Nephron (organoid): ENCODE results near the gene ZSCAN2.

ENCODE experiments used
- H3K27ac Mint-ChIP-seq, 3 experiments: 2 replicates each; pipeline ENCODE4 v1.8.0; 2020; ENCODE audit warnings: mixed read lengths in 3 of 3, mild to moderate bottlenecking in 2 of 3, moderate library complexity in 1 of 3
- H3K27me3 Mint-ChIP-seq: 2 replicates; pipeline ENCODE4 v1.8.0; 2021; ENCODE audit warnings: low read depth, mild to moderate bottlenecking, moderate library complexity, mixed read lengths
- H3K36me3 Mint-ChIP-seq: 2 replicates; pipeline ENCODE4 v1.8.0; 2020; ENCODE audit warnings: low read depth, mixed read lengths
- H3K4me1 Mint-ChIP-seq: 2 replicates; pipeline ENCODE4 v1.8.0; 2020; ENCODE audit warnings: mixed read lengths
- H3K4me3 Mint-ChIP-seq, 3 experiments: 2 replicates each; pipeline ENCODE4 v1.8.0; 2020; ENCODE audit warnings: mild to moderate bottlenecking in 3 of 3, mixed read lengths in 3 of 3, moderate library complexity in 2 of 3
- H3K9me3 Mint-ChIP-seq: 2 replicates; pipeline ENCODE4 v1.8.0; 2020; ENCODE audit warnings: mixed read lengths
- TF ChIP-seq, protein P1 (sequence below), 3 experiments: fragments of 200-600 bp; sonication (generic); IDR thresholded peaks; one replicate each; pipeline ENCODE4 v1.5.0; 2021; ENCODE audit warnings: antibody characterized with exemption in 3 of 3; ENCODE audit not compliant: unreplicated experiment in 3 of 3

The ZSCAN2 gene

GRCh38 chr15:84656972-84657371, 56.2 kb downstream of the ZSCAN2 start:
- H3K9me3 Mint-ChIP-seq, result no peaks in the 10 kb centered on the region
- TF ChIP-seq, protein P1, sequence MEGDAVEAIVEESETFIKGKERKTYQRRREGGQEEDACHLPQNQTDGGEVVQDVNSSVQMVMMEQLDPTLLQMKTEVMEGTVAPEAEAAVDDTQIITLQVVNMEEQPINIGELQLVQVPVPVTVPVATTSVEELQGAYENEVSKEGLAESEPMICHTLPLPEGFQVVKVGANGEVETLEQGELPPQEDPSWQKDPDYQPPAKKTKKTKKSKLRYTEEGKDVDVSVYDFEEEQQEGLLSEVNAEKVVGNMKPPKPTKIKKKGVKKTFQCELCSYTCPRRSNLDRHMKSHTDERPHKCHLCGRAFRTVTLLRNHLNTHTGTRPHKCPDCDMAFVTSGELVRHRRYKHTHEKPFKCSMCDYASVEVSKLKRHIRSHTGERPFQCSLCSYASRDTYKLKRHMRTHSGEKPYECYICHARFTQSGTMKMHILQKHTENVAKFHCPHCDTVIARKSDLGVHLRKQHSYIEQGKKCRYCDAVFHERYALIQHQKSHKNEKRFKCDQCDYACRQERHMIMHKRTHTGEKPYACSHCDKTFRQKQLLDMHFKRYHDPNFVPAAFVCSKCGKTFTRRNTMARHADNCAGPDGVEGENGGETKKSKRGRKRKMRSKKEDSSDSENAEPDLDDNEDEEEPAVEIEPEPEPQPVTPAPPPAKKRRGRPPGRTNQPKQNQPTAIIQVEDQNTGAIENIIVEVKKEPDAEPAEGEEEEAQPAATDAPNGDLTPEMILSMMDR (IDR thresholded peaks at IDR 0.05; ENCODE audit: unreplicated experiment in 3 of 3), result no peak
- H3K27me3 Mint-ChIP-seq, result no peaks in the 10 kb centered on the region
- H3K27ac Mint-ChIP-seq, result no peak overlapping the region
- H3K4me1 Mint-ChIP-seq, result peaks cover 30% of the 10 kb centered on the region
- peaks cover 9% of the 10 kb centered on the region for H3K36me3 Mint-ChIP-seq
- peak overlapping the region; percentile 80 to 84 (median 83) for H3K4me3 Mint-ChIP-seq

DNA sequence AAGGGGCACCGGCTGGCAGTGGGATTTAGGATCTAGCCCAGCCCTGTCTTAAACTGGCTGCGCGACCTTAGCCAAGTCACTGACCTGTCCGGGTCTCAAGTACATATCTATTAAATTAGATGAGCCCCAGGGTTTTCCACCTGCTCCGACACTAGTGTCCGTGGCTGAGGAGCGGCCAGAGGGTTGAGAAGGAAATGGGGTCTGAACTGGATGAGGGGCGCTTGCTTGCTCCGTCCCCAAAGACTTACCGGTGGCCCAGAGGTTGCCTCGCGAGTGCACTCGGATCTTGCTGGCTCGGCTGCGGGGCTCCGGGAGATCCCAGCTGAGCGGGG, 56.9 kb downstream of the ZSCAN2 start:
- H3K36me3 Mint-ChIP-seq, result peaks cover 7% of the 10 kb centered on the region
- TF ChIP-seq, protein P1 (IDR thresholded peaks at IDR 0.05; ENCODE audit: unreplicated experiment in 3 of 3), result no peak
- H3K9me3 Mint-ChIP-seq, result no peaks in the 10 kb centered on the region
- no peak overlapping the region for H3K27ac Mint-ChIP-seq
- H3K4me1 Mint-ChIP-seq, result peaks cover 24% of the 10 kb centered on the region
- H3K4me3 Mint-ChIP-seq, result peak overlapping the region; percentile 80 to 84 (median 83)
- no peaks in the 10 kb centered on the region for H3K27me3 Mint-ChIP-seq

DNA sequence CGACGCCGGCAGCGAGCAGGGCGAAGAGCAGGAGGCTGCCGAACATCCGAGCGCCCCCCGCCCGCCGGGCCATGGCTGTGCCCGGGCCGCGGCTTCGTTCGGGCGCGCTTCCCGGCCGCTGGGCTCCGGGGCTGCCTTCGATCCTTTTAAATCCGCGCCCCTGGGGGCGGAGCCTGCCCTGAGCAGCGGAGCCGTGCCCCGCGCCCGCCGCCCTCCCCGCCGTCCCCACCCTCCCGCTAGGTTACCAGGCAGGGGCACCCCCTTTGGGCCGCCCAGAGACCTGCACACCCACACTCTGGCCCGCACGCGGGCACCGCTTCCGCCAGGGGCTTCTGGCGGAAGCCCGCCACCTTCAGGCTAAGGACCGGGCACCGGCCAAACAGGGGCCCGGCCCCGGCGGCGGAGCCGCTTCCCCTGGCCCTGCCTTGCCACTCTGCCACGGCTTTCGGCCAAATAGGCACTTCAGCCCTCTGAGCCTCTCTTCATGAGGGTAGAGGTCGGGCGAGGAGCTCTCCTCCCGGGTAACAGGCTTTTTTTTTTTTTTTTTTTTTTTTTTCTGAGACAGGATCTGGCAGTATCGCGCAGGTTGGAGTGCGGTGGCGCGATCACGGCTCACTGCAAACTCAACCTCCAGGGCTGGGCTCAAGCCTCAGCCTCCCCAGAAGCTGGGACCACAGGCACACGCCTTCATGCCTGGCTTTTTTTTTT, 57.4 kb downstream of the ZSCAN2 start, which contains the start of gene NMB:
TSS of gene NMB (minus strand) at position 120 of the 708 bp plus-strand sequence. CDS start at position 73, 47 bp downstream.
- TF ChIP-seq, protein P1 (IDR thresholded peaks at IDR 0.05; ENCODE audit: unreplicated experiment in 3 of 3), result peak; percentile 51 to 81 (median 72)
- peak within 1 kb of the TSS; percentile 80 to 84 (median 83) for H3K4me3 Mint-ChIP-seq
- H3K27ac Mint-ChIP-seq, result peak within 1 kb of the TSS in 1 of 3 experiments; percentile 46
- peaks cover 7% of the 10 kb centered on the region for H3K36me3 Mint-ChIP-seq
- no peaks in the 10 kb centered on the region for H3K27me3 Mint-ChIP-seq
- peaks cover 24% of the 10 kb centered on the region for H3K4me1 Mint-ChIP-seq
- H3K9me3 Mint-ChIP-seq, result no peaks in the 10 kb centered on the region

GRCh38 chr15:84658788-84659411, 58.1 kb downstream of the ZSCAN2 start:
- peak overlapping the region in 1 of 3 experiments; percentile 46 for H3K27ac Mint-ChIP-seq
- H3K36me3 Mint-ChIP-seq, result peaks cover 4% of the 10 kb centered on the region
- peak overlapping the region; percentile 69 to 83 (median 76) for H3K4me3 Mint-ChIP-seq
- TF ChIP-seq, protein P1 (IDR thresholded peaks at IDR 0.05; ENCODE audit: unreplicated experiment in 3 of 3), result no peak
- H3K27me3 Mint-ChIP-seq, result no peaks in the 10 kb centered on the region
- no peaks in the 10 kb centered on the region for H3K9me3 Mint-ChIP-seq
- H3K4me1 Mint-ChIP-seq, result peaks cover 20% of the 10 kb centered on the region

GRCh38 chr15:84659904-84660781, 59.3 kb downstream of the ZSCAN2 start:
- peaks cover 17% of the 10 kb centered on the region for H3K36me3 Mint-ChIP-seq
- peak overlapping the region; percentile 24 to 69 (median 47) for H3K4me3 Mint-ChIP-seq
- TF ChIP-seq, protein P1 (IDR thresholded peaks at IDR 0.05; ENCODE audit: unreplicated experiment in 3 of 3), result no peak
- peaks cover 13% of the 10 kb centered on the region for H3K4me1 Mint-ChIP-seq
- no peaks in the 10 kb centered on the region for H3K9me3 Mint-ChIP-seq
- H3K27ac Mint-ChIP-seq, result peak overlapping the region in 1 of 3 experiments; percentile 21
- H3K27me3 Mint-ChIP-seq, result no peaks in the 10 kb centered on the region
